Osteoblast (primary cell): ENCODE data around the gene KMT5B. TPM values are rescaled to one million over a fixed set of nuclear protein-coding genes. Genes with fewer than 3 reads are reported as not detected.
A peak's percentile ranks its signal among the peaks of the same experiment; 100 is the strongest.

Source experiments
- DNase-seq: peaks from one replicate; pipeline ENCODE4 v3.0.0; 2011; ENCODE audit warnings: low spot score, mixed read lengths; ENCODE audit not compliant: insufficient read length; ENCODE audit errors: missing footprints
- H2AFZ ChIP-seq: 2 replicates; pipeline ENCODE4 v1.6.0; 2011; ENCODE audit warnings: mild to moderate bottlenecking, low read length
- H3K27ac ChIP-seq: 2 replicates; pipeline ENCODE4 v1.5.1; 2011; ENCODE audit warnings: mild to moderate bottlenecking, low read depth, low read length, moderate library complexity
- H3K27me3 ChIP-seq: 2 replicates; pipeline ENCODE4 v1.6.0; 2012; ENCODE audit warnings: mild to moderate bottlenecking, control low read depth, inconsistent platforms, low read length, moderate library complexity; ENCODE audit not compliant: insufficient read depth
- H3K36me3 ChIP-seq: 2 replicates; pipeline ENCODE4 v1.5.1; 2011; ENCODE audit warnings: mild to moderate bottlenecking, low read length, control low read depth, moderate library complexity; ENCODE audit not compliant: insufficient read depth
- H3K4me1 ChIP-seq: 2 replicates; pipeline ENCODE4 v1.5.1; 2011; ENCODE audit warnings: mild to moderate bottlenecking, low read length, control low read depth, moderate library complexity; ENCODE audit not compliant: insufficient read depth
- H3K4me2 ChIP-seq: 2 replicates; pipeline ENCODE4 v1.6.0; 2011; ENCODE audit warnings: mild to moderate bottlenecking, low read length; ENCODE audit not compliant: insufficient read depth
- H3K4me3 ChIP-seq: fragments of 200-600 bp; sonication (generic); 3 replicates; pipeline ENCODE4 v1.5.1; 2012; ENCODE audit warnings: mild to moderate bottlenecking, low read length, inconsistent platforms; ENCODE audit not compliant: insufficient read depth
- H3K79me2 ChIP-seq: 2 replicates; pipeline ENCODE4 v1.6.0; 2012; ENCODE audit warnings: mild to moderate bottlenecking, low read length, control low read depth, inconsistent platforms; ENCODE audit not compliant: insufficient read depth
- H3K9me3 ChIP-seq: 2 replicates; pipeline ENCODE4 v1.5.1; 2011; ENCODE audit warnings: low read depth, low read length, control low read depth
- H4K20me1 ChIP-seq: 2 replicates; pipeline ENCODE4 v1.6.0; 2012; ENCODE audit warnings: mild to moderate bottlenecking, low read length, control low read depth; ENCODE audit not compliant: insufficient read depth
- CTCF ChIP-seq: IDR thresholded peaks from 2 replicates; pipeline ENCODE4 v1.5.1; 2011; ENCODE audit warnings: mild to moderate bottlenecking, low read depth, low read length, moderate library complexity; ENCODE audit errors: extremely low read depth
- total RNA-seq: library from RNA; depleted of rRNA; stranded (reverse); fragments of >200 nt; gene quantifications from 2 replicates; pipeline ENCODE4 v1.2.3, GENCODE V29; 2012

Gene KMT5B
- total RNA-seq, 1 donor, result 27.1 TPM

- TF ChIP-seq CTCF, result no peak
Observed at GRCh38 chr11:68146010-68146540, 67.0 kb downstream of the KMT5B start.

GRCh38 chr11:68145120-68145866 lies 67.8 kb downstream of the KMT5B start:
- no peaks in the 10 kb centered on the region for H3K27me3 ChIP-seq
- no peak overlapping the region for H3K4me3 ChIP-seq
- H4K20me1 ChIP-seq, result no peaks in the 10 kb centered on the region
- no peaks in the 10 kb centered on the region for H3K36me3 ChIP-seq
- no peak for TF ChIP-seq CTCF
- no peaks in the 10 kb centered on the region for H3K4me1 ChIP-seq
- H3K27ac ChIP-seq, result no peak overlapping the region
- H3K4me2 ChIP-seq, result no peak overlapping the region
- H3K9me3 ChIP-seq, result no peaks in the 10 kb centered on the region
- H2AFZ ChIP-seq, result no peak overlapping the region
- no peak for DNase-seq
- no peaks in the 10 kb centered on the region for H3K79me2 ChIP-seq

More at GRCh38 chr11:68146010-68146540, 67.0 kb downstream of the KMT5B start:
- no peak overlapping the region for H3K27ac ChIP-seq
- H3K79me2 ChIP-seq, result no peaks in the 10 kb centered on the region
- no peaks in the 10 kb centered on the region for H3K9me3 ChIP-seq
- H3K36me3 ChIP-seq, result no peaks in the 10 kb centered on the region
- no peak for DNase-seq
- H3K4me3 ChIP-seq, result no peak overlapping the region
- no peak overlapping the region for H3K4me2 ChIP-seq
- H3K4me1 ChIP-seq, result no peaks in the 10 kb centered on the region
- no peak overlapping the region for H2AFZ ChIP-seq
- no peaks in the 10 kb centered on the region for H3K27me3 ChIP-seq
- H4K20me1 ChIP-seq, result no peaks in the 10 kb centered on the region

GRCh38 chr11:68143310-68143689 lies 69.8 kb downstream of the KMT5B start:
- Histone ChIP-seq H3K4me1 (no peaks in the 10 kb centered on the region), H3K79me2 (no peaks in the 10 kb centered on the region), H4K20me1 (no peaks in the 10 kb centered on the region), H3K36me3 (no peaks in the 10 kb centered on the region), H3K4me3 (no peak overlapping the region), H3K27me3 (no peaks in the 10 kb centered on the region), H3K27ac (no peak overlapping the region), H2AFZ (no peak overlapping the region), H3K4me2 (no peak overlapping the region), H3K9me3 (no peaks in the 10 kb centered on the region)
- DNase-seq, result no peak
- no peak for TF ChIP-seq CTCF

GRCh38 chr11:68142441-68143309 lies 70.4 kb downstream of the KMT5B start:
- DNase-seq, result no peak
- no peaks in the 10 kb centered on the region for H3K9me3 ChIP-seq
- H2AFZ ChIP-seq, result peak overlapping the region; percentile 22
- no peaks in the 10 kb centered on the region for H3K79me2 ChIP-seq
- no peaks in the 10 kb centered on the region for H3K36me3 ChIP-seq
- H4K20me1 ChIP-seq, result no peaks in the 10 kb centered on the region
- H3K4me3 ChIP-seq, result no peak overlapping the region
- H3K4me2 ChIP-seq, result no peak overlapping the region
- H3K27me3 ChIP-seq, result no peaks in the 10 kb centered on the region
- no peak for TF ChIP-seq CTCF
- no peak overlapping the region for H3K27ac ChIP-seq
- H3K4me1 ChIP-seq, result no peaks in the 10 kb centered on the region
